Activated effector memory CD4-positive, alpha-beta T cell treated with anti-CD3 and anti-CD28 coated beads, Interleukin-2, amount 50 U/mL, for 16 hours (primary cell): ENCODE measurements around the gene KMT2D.

ENCODE experiments used
- DNase-seq: peaks from one replicate; pipeline ENCODE4 v3.0.0-alpha.2; 2020

The KMT2D gene

GRCh38 chr12:49060237-49061156 lies at the start of gene KMT2D:
TSS of gene KMT2D (minus strand) at chr12:49060794. CDS start at chr12:49055324, 5,470 bp downstream.
- peak; percentile 96 for DNase-seq

GRCh38 chr12:49109641-49110463 lies 49.3 kb upstream of the KMT2D start:
- DNase-seq = no peak

- no peak for DNase-seq
These were observed 48.4 kb upstream of the KMT2D start for GRCh38 chr12:49108958-49109404.

GRCh38 chr12:49105504-49106084 lies 45.0 kb upstream of the KMT2D start:
- no peak for DNase-seq

GRCh38 chr12:49104822-49105221 lies 44.2 kb upstream of the KMT2D start:
- DNase-seq = no peak

- no peak for DNase-seq
These were observed 39.8 kb upstream of the KMT2D start for GRCh38 chr12:49100380-49100779.

- DNase-seq = no peak
These were observed 38.1 kb upstream of the KMT2D start for GRCh38 chr12:49098703-49099102.

GRCh38 chr12:49098035-49098451 lies 37.4 kb upstream of the KMT2D start:
- DNase-seq = peak; percentile 87

- DNase-seq = no peak
These were observed 36.8 kb upstream of the KMT2D start for GRCh38 chr12:49097381-49097780.

- DNase-seq = no peak
These were observed 34.4 kb upstream of the KMT2D start for GRCh38 chr12:49094975-49095365.

- DNase-seq = no peak
These were observed 33.8 kb upstream of the KMT2D start, which contains the start of gene DHH for GRCh38 chr12:49094160-49094974. TSS of gene DHH (minus strand) at chr12:49094801. CDS start at chr12:49094512, 289 bp downstream.

- no peak for DNase-seq
These were observed 33.2 kb upstream of the KMT2D start for GRCh38 chr12:49093792-49094159.

- no peak for DNase-seq
These were observed 32.3 kb upstream of the KMT2D start for GRCh38 chr12:49092816-49093406.

GRCh38 chr12:49092086-49092815 lies 31.7 kb upstream of the KMT2D start:
- DNase-seq = peak; percentile 85

GRCh38 chr12:49091836-49092085 lies 31.2 kb upstream of the KMT2D start:
- DNase-seq = no peak

- DNase-seq = no peak
These were observed 30.7 kb upstream of the KMT2D start for GRCh38 chr12:49091056-49091835.

- peak; percentile 79 for DNase-seq
These were observed 29.5 kb upstream of the KMT2D start for GRCh38 chr12:49089821-49090773.

GRCh38 chr12:49088932-49089330 lies 28.3 kb upstream of the KMT2D start:
- DNase-seq = no peak

GRCh38 chr12:49088150-49088931 lies 27.7 kb upstream of the KMT2D start:
- DNase-seq = peak; percentile 87
